Mesendoderm (in vitro differentiated cells): ENCODE data around the gene DNAJB5.

ENCODE experiments used
- DNase-seq: peaks from one replicate; pipeline ENCODE4 v3.0.0; 2013
- H2AK5ac ChIP-seq: 2 replicates; pipeline ENCODE4 v1.6.1; 2013; ENCODE audit warnings: low read length, inconsistent platforms
- H2BK120ac ChIP-seq: 2 replicates; pipeline ENCODE4 v1.6.1; 2013; ENCODE audit warnings: low read depth, mild to moderate bottlenecking, low read length, moderate library complexity, mixed read lengths
- H2BK15ac ChIP-seq: replicated peaks from 2 replicates; pipeline ENCODE4 v1.6.1; 2013; ENCODE audit warnings: low read depth, mild to moderate bottlenecking, moderate library complexity
- H2BK5ac ChIP-seq: 2 replicates; pipeline ENCODE4 v1.6.1; 2013; ENCODE audit warnings: low read length, inconsistent platforms
- H3K18ac ChIP-seq: 2 replicates; pipeline ENCODE4 v1.6.1; 2013; ENCODE audit warnings: mild to moderate bottlenecking, low read length, mixed read lengths
- H3K23ac ChIP-seq: one replicate; pipeline ENCODE4 v1.6.1; 2013; ENCODE audit warnings: low read length
- H3K27ac ChIP-seq: 2 replicates; pipeline ENCODE4 v1.5.1; 2013; ENCODE audit warnings: low read depth, mild to moderate bottlenecking, inconsistent platforms, low read length, moderate library complexity
- H3K27me3 ChIP-seq: 2 replicates; pipeline ENCODE4 v1.6.1; 2013; ENCODE audit warnings: low read length, control low read depth, mild to moderate bottlenecking, inconsistent platforms; ENCODE audit not compliant: insufficient read depth, poor library complexity
- H3K36me3 ChIP-seq: 2 replicates; pipeline ENCODE4 v1.6.1; 2013; ENCODE audit warnings: low read length, inconsistent platforms; ENCODE audit not compliant: control insufficient read depth, insufficient read depth
- H3K4ac ChIP-seq: one replicate; pipeline ENCODE4 v1.6.1; 2013; ENCODE audit warnings: low read depth, mild to moderate bottlenecking, low read length, moderate library complexity
- H3K4me1 ChIP-seq: 2 replicates; pipeline ENCODE4 v1.6.1; 2013; ENCODE audit warnings: low read depth, low read length, inconsistent platforms; ENCODE audit not compliant: control insufficient read depth
- H3K4me2 ChIP-seq: 2 replicates; pipeline ENCODE4 v1.6.1; 2013; ENCODE audit warnings: low read length
- H3K4me3 ChIP-seq: 2 replicates; pipeline ENCODE4 v1.5.1; 2013; ENCODE audit warnings: mild to moderate bottlenecking, low read length
- H3K56ac ChIP-seq: one replicate; pipeline ENCODE4 v1.6.1; 2013; ENCODE audit warnings: low read length
- H3K79me1 ChIP-seq: 2 replicates; pipeline ENCODE4 v1.6.1; 2013; ENCODE audit warnings: low read length, inconsistent platforms
- H3K79me2 ChIP-seq: 2 replicates; pipeline ENCODE4 v1.6.1; 2013; ENCODE audit warnings: mild to moderate bottlenecking, low read length; ENCODE audit not compliant: control insufficient read depth, insufficient read depth
- H3K9ac ChIP-seq: 2 replicates; pipeline ENCODE4 v1.6.1; 2013; ENCODE audit warnings: low read length, inconsistent platforms
- H4K5ac ChIP-seq: one replicate; pipeline ENCODE4 v1.6.1; 2013; ENCODE audit warnings: low read length
- H4K8ac ChIP-seq: one replicate; pipeline ENCODE4 v1.6.1; 2013; ENCODE audit warnings: low read depth, mild to moderate bottlenecking, control low read depth, low read length, moderate library complexity
- WGBS: extraction: QIAGEN DNeasy Blood & Tissue Kit; methylation state at CpG from one replicate; pipeline ENCODE4 v1.1.7; 2013; ENCODE audit warnings: low lambda C conversion rate, missing lambda C conversion rate; ENCODE audit not compliant: insufficient coverage; ENCODE audit errors: extremely low coverage; 5-methylcytosine and 5-hydroxymethylcytosine counted together

Gene DNAJB5

GRCh38 chr9:34962546-34962945 lies 27.0 kb upstream of the DNAJB5 start:
- H3K18ac ChIP-seq = no peak overlapping the region
- no peak overlapping the region for H3K23ac ChIP-seq
- no peak overlapping the region for H4K5ac ChIP-seq
- H4K8ac ChIP-seq = no peak overlapping the region
- WGBS = no CpG with 5 or more reads among the region's 3 CpGs
- H3K4me3 ChIP-seq = no peak overlapping the region
- no peak overlapping the region for H2AK5ac ChIP-seq
- H3K56ac ChIP-seq = no peak overlapping the region
- DNase-seq = no peak
- H2BK15ac ChIP-seq = no peak overlapping the region
- no peaks in the 10 kb centered on the region for H3K79me1 ChIP-seq
- H3K4me2 ChIP-seq = no peak overlapping the region
- no peak overlapping the region for H3K27ac ChIP-seq
- H3K4ac ChIP-seq = no peak overlapping the region
- H3K9ac ChIP-seq = no peak overlapping the region
- no peaks in the 10 kb centered on the region for H3K4me1 ChIP-seq
- no peak overlapping the region for H2BK5ac ChIP-seq
- H3K27me3 ChIP-seq = peaks cover 7% of the 10 kb centered on the region
- H2BK120ac ChIP-seq = no peak overlapping the region
- no peaks in the 10 kb centered on the region for H3K79me2 ChIP-seq
- H3K36me3 ChIP-seq = no peaks in the 10 kb centered on the region

GRCh38 chr9:34963552-34963951 lies 26.0 kb upstream of the DNAJB5 start:
- Histone ChIP-seq H2BK15ac (no peak overlapping the region), H3K79me1 (no peaks in the 10 kb centered on the region), H3K27me3 (peaks cover 4% of the 10 kb centered on the region), H2AK5ac (no peak overlapping the region), H3K79me2 (no peaks in the 10 kb centered on the region), H2BK5ac (no peak overlapping the region), H3K18ac (no peak overlapping the region), H3K56ac (no peak overlapping the region), H2BK120ac (no peak overlapping the region), H3K4me3 (no peak overlapping the region), H4K8ac (no peak overlapping the region), H4K5ac (no peak overlapping the region), H3K4me2 (no peak overlapping the region), H3K27ac (no peak overlapping the region), H3K4ac (no peak overlapping the region), H3K9ac (no peak overlapping the region), H3K23ac (no peak overlapping the region), H3K4me1 (no peaks in the 10 kb centered on the region), H3K36me3 (no peaks in the 10 kb centered on the region)
- WGBS = no CpG with 5 or more reads among the region's 2 CpGs
- no peak for DNase-seq

- no peak overlapping the region for H2BK120ac ChIP-seq
- H2BK15ac ChIP-seq = no peak overlapping the region
- H2BK5ac ChIP-seq = no peak overlapping the region
- H3K4ac ChIP-seq = no peak overlapping the region
- no peaks in the 10 kb centered on the region for H3K79me1 ChIP-seq
- H4K8ac ChIP-seq = no peak overlapping the region
- no peak overlapping the region for H3K4me3 ChIP-seq
- H3K79me2 ChIP-seq = no peaks in the 10 kb centered on the region
- H3K27ac ChIP-seq = no peak overlapping the region
- H3K9ac ChIP-seq = no peak overlapping the region
- no peak for DNase-seq
- no CpG with 5 or more reads among the region's 3 CpGs for WGBS
- H4K5ac ChIP-seq = no peak overlapping the region
- H3K36me3 ChIP-seq = no peaks in the 10 kb centered on the region
- no peaks in the 10 kb centered on the region for H3K4me1 ChIP-seq
- no peak overlapping the region for H3K4me2 ChIP-seq
- H2AK5ac ChIP-seq = no peak overlapping the region
- peaks cover 2% of the 10 kb centered on the region for H3K27me3 ChIP-seq
- H3K18ac ChIP-seq = no peak overlapping the region
- H3K23ac ChIP-seq = no peak overlapping the region
- H3K56ac ChIP-seq = no peak overlapping the region
These were observed 25.1 kb upstream of the DNAJB5 start for GRCh38 chr9:34964458-34964857.

- Histone ChIP-seq H2BK120ac (no peak overlapping the region), H3K4me3 (no peak overlapping the region), H4K5ac (no peak overlapping the region), H2BK15ac (no peak overlapping the region), H3K4me2 (no peak overlapping the region), H3K79me1 (no peaks in the 10 kb centered on the region), H3K27ac (no peak overlapping the region), H3K9ac (no peak overlapping the region), H3K23ac (no peak overlapping the region), H2AK5ac (no peak overlapping the region), H3K27me3 (no peaks in the 10 kb centered on the region), H3K79me2 (no peaks in the 10 kb centered on the region), H3K56ac (no peak overlapping the region), H4K8ac (no peak overlapping the region), H3K18ac (no peak overlapping the region), H2BK5ac (no peak overlapping the region), H3K4ac (no peak overlapping the region), H3K4me1 (no peaks in the 10 kb centered on the region), H3K36me3 (no peaks in the 10 kb centered on the region)
- WGBS = no CpG with 5 or more reads among the region's 21 CpGs
- DNase-seq = no peak
These were observed 18.3 kb upstream of the DNAJB5 start for GRCh38 chr9:34971146-34971811.

- Histone ChIP-seq H2BK5ac (no peak overlapping the region), H2BK15ac (no peak overlapping the region), H3K79me1 (no peaks in the 10 kb centered on the region), H2AK5ac (no peak overlapping the region), H3K79me2 (no peaks in the 10 kb centered on the region), H3K56ac (no peak overlapping the region), H3K36me3 (no peaks in the 10 kb centered on the region), H3K23ac (no peak overlapping the region), H3K4me3 (no peak overlapping the region), H4K5ac (no peak overlapping the region), H3K27me3 (no peaks in the 10 kb centered on the region), H3K4me1 (no peaks in the 10 kb centered on the region), H2BK120ac (no peak overlapping the region), H4K8ac (no peak overlapping the region), H3K9ac (no peak overlapping the region), H3K18ac (no peak overlapping the region), H3K4ac (no peak overlapping the region), H3K27ac (no peak overlapping the region), H3K4me2 (no peak overlapping the region)
- WGBS = no CpG with 5 or more reads among the region's 2 CpGs
- DNase-seq = no peak
These were observed 14.9 kb upstream of the DNAJB5 start for GRCh38 chr9:34974664-34975063.

- Histone ChIP-seq H3K18ac (no peak overlapping the region), H4K8ac (no peak overlapping the region), H2AK5ac (no peak overlapping the region), H4K5ac (no peak overlapping the region), H3K27me3 (no peaks in the 10 kb centered on the region), H2BK5ac (no peak overlapping the region), H2BK15ac (no peak overlapping the region), H3K36me3 (no peaks in the 10 kb centered on the region), H3K27ac (no peak overlapping the region), H3K56ac (no peak overlapping the region), H3K4me3 (no peak overlapping the region), H3K9ac (no peak overlapping the region), H3K4ac (no peak overlapping the region), H3K23ac (no peak overlapping the region), H3K4me1 (no peaks in the 10 kb centered on the region), H2BK120ac (no peak overlapping the region), H3K79me1 (no peaks in the 10 kb centered on the region), H3K4me2 (no peak overlapping the region), H3K79me2 (no peaks in the 10 kb centered on the region)
- WGBS = no CpG with 5 or more reads among the region's 11 CpGs
- no peak for DNase-seq
These were observed 13.1 kb upstream of the DNAJB5 start for GRCh38 chr9:34976441-34976840.
